Activated CD4-positive, alpha-beta T cell treated with anti-CD3 and anti-CD28 coated beads for 1 hour (primary cell): ENCODE results near the gene KCTD8.

ENCODE experiments used
- DNase-seq: peaks from one replicate; pipeline ENCODE4 v3.0.0-alpha.2; 2020

KCTD8 gene

GRCh38 chr4:44448521-44449461, at the start of gene KCTD8:
TSS of gene KCTD8 (minus strand) at chr4:44448809.
- no peak for DNase-seq

GRCh38 chr4:44494810-44495701, 46.4 kb upstream of the KCTD8 start:
- DNase-seq, result no peak

GRCh38 chr4:44493924-44494323, 45.3 kb upstream of the KCTD8 start:
- no peak for DNase-seq

GRCh38 chr4:44487341-44487740, 38.7 kb upstream of the KCTD8 start:
- DNase-seq, result no peak

- no peak for DNase-seq
Measured at GRCh38 chr4:44479731-44480130, 31.1 kb upstream of the KCTD8 start.

- no peak for DNase-seq
Measured at GRCh38 chr4:44462259-44462658, 13.7 kb upstream of the KCTD8 start.

GRCh38 chr4:44447563-44448504, 775 bp downstream of the KCTD8 start:
- no peak for DNase-seq

GRCh38 chr4:44446801-44447562, 1.6 kb downstream of the KCTD8 start:
- DNase-seq, result no peak

- no peak for DNase-seq
Measured at GRCh38 chr4:44446191-44446590, 2.4 kb downstream of the KCTD8 start.

GRCh38 chr4:44438687-44439086, 9.9 kb downstream of the KCTD8 start:
- DNase-seq, result no peak

- DNase-seq, result no peak
Measured at GRCh38 chr4:44434247-44434646, 14.4 kb downstream of the KCTD8 start.

GRCh38 chr4:44425614-44426208, 22.9 kb downstream of the KCTD8 start:
- DNase-seq, result no peak

GRCh38 chr4:44422912-44423311, 25.7 kb downstream of the KCTD8 start:
- DNase-seq, result no peak

GRCh38 chr4:44421330-44422065, 27.1 kb downstream of the KCTD8 start:
- DNase-seq, result no peak

- DNase-seq, result no peak
Measured at GRCh38 chr4:44415251-44415650, 33.4 kb downstream of the KCTD8 start.

- DNase-seq, result no peak
Measured at GRCh38 chr4:44368413-44369167, 80.0 kb downstream of the KCTD8 start.

GRCh38 chr4:44354172-44354571, 94.4 kb downstream of the KCTD8 start:
- no peak for DNase-seq

- DNase-seq, result no peak
Measured at GRCh38 chr4:44351069-44351468, 97.5 kb downstream of the KCTD8 start.

- DNase-seq, result no peak
Measured at GRCh38 chr4:44342800-44343199, 105.8 kb downstream of the KCTD8 start.

- no peak for DNase-seq
Measured at GRCh38 chr4:44326741-44327140, 121.9 kb downstream of the KCTD8 start.
